ENCODE data around the gene HGF.

Gene HGF

DNA sequence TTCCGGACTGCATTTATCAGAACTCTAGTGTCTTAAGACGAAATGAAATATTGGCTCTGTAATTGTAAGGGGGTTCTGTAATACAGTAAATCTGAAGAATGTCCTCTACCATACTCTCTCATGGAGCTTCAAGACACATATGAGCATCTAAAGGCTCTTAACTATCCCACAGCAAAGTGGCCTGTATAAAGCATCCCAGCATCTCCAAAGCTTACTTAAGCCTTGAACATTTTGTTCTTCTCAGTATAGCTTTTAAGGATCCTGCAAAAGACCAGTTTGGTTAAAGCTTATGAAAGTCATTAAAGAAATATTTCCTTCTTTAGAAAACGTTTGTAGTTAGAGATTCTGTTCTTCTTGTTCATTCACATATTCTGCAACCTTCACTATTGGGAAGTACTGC is 75.1 kb downstream of the HGF start:
- Histone ChIP-seq H3K27ac (ENCODE audit: poor library complexity, severe bottlenecking) (no peak overlapping the region), H3K27me3 (ENCODE audit: insufficient read depth, poor library complexity, severe bottlenecking) (no peaks in the 10 kb centered on the region), H3K36me3 (ENCODE audit: low read depth) (no peaks in the 10 kb centered on the region), H3K9me3 (ENCODE audit: severe bottlenecking) (no peaks in the 10 kb centered on the region), H3K4me3 (ENCODE audit: severe bottlenecking) (no peak overlapping the region), H3K4me1 (ENCODE audit: insufficient read depth, poor library complexity, severe bottlenecking) (peaks cover 13% of the 10 kb centered on the region)
- TF ChIP-seq, protein P1, sequence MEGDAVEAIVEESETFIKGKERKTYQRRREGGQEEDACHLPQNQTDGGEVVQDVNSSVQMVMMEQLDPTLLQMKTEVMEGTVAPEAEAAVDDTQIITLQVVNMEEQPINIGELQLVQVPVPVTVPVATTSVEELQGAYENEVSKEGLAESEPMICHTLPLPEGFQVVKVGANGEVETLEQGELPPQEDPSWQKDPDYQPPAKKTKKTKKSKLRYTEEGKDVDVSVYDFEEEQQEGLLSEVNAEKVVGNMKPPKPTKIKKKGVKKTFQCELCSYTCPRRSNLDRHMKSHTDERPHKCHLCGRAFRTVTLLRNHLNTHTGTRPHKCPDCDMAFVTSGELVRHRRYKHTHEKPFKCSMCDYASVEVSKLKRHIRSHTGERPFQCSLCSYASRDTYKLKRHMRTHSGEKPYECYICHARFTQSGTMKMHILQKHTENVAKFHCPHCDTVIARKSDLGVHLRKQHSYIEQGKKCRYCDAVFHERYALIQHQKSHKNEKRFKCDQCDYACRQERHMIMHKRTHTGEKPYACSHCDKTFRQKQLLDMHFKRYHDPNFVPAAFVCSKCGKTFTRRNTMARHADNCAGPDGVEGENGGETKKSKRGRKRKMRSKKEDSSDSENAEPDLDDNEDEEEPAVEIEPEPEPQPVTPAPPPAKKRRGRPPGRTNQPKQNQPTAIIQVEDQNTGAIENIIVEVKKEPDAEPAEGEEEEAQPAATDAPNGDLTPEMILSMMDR (IDR thresholded peaks at IDR 0.05; ENCODE audit: poor library complexity, severe bottlenecking): no peak
- DNase-seq (ENCODE audit: low spot score) (no peak), ATAC-seq (ENCODE audit: low read depth) (no peak)

DNA sequence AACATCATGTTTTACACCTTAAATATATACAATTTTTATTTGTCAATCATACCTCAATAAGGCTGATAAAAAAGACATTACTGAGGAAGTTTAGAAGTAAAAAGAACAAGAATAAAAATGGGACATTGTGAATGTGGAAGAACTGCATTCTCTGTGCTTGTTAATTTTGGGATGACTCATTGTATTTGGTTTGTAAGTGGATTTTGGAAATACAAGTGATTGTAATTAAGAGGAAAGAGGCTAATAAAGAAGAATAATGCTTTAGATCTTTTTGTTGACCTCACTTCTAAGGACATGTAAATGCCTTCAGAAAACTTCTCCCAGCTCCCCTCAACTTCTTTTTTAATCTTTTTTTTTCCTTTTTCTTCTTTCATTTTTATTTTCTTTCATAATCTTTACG is 76.0 kb downstream of the HGF start:
- Histone ChIP-seq H3K27me3 (ENCODE audit: insufficient read depth, poor library complexity, severe bottlenecking) (no peaks in the 10 kb centered on the region), H3K36me3 (ENCODE audit: low read depth) (no peaks in the 10 kb centered on the region), H3K27ac (ENCODE audit: poor library complexity, severe bottlenecking) (no peak overlapping the region), H3K4me3 (ENCODE audit: severe bottlenecking) (no peak overlapping the region), H3K9me3 (ENCODE audit: severe bottlenecking) (no peaks in the 10 kb centered on the region), H3K4me1 (ENCODE audit: insufficient read depth, poor library complexity, severe bottlenecking) (peaks cover 13% of the 10 kb centered on the region)
- DNase-seq (ENCODE audit: low spot score): no peak
- no peak for ATAC-seq (ENCODE audit: low read depth)
- TF ChIP-seq, protein P1 (IDR thresholded peaks at IDR 0.05; ENCODE audit: poor library complexity, severe bottlenecking): no peak

DNA sequence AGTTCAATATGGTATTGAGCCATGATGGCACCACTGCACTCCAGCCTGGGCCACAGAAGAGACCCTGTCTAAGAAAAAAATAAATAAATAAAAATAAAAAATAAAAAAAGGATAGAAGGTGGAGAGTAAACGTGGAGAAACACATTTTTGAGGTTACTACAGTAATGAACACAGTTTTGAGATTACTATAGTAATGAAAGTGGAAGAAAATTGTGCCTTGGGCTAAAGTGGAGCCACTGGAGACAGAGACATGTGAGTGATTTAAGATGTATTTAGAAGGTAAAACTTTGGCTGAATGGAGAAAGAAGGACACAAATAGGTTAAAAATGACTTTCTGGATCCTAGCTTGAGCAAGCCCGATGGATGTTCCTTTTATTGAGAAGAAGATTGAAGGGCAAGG is 76.8 kb downstream of the HGF start:
- Histone ChIP-seq H3K27ac (ENCODE audit: poor library complexity, severe bottlenecking) (peak overlapping the region; percentile 26), H3K9me3 (ENCODE audit: severe bottlenecking) (no peaks in the 10 kb centered on the region), H3K27me3 (ENCODE audit: insufficient read depth, poor library complexity, severe bottlenecking) (no peaks in the 10 kb centered on the region), H3K4me3 (ENCODE audit: severe bottlenecking) (no peak overlapping the region), H3K4me1 (ENCODE audit: insufficient read depth, poor library complexity, severe bottlenecking) (peaks cover 13% of the 10 kb centered on the region), H3K36me3 (ENCODE audit: low read depth) (no peaks in the 10 kb centered on the region)
- ATAC-seq (ENCODE audit: low read depth) (no peak), DNase-seq (ENCODE audit: low spot score) (no peak)
- TF ChIP-seq, protein P1 (IDR thresholded peaks at IDR 0.05; ENCODE audit: poor library complexity, severe bottlenecking): no peak

DNA sequence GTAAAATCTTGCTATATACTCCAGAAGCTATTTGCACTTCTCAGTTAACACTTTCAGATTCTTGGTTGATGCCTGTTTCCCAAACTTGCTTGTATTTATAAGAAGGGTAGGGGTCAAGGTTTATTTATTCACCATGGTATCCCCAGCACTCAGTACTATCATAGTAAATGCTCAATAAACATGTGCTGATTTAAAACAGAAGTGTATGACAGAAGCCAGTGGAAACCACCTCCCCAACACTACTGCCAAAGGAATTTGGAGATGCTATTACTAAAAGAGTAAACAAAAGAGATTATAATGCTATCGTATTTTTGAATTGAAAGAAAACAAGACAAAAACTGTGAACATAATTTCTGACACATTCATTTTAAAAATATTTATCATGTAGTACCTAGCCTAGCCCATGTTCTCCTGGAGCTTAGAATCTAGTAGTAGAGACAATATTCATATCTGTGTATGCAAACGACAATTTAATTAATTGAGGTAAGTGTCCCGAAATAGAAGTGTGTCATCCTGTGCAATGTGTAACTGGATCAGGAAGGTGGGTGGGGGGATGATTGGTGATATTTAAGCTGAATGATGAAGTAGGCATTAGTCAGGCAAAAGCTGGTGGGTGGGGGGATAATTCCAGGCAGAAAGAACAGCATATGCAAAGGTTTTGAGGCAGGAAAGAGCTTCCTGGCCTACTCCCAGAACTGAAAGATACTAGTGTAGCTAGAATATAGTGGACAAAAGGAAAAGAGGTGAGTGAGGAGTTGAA is 77.5 kb downstream of the HGF start:
- no peak for DNase-seq (ENCODE audit: low spot score)
- Histone ChIP-seq H3K9me3 (ENCODE audit: severe bottlenecking) (no peaks in the 10 kb centered on the region), H3K4me1 (ENCODE audit: insufficient read depth, poor library complexity, severe bottlenecking) (peaks cover 13% of the 10 kb centered on the region), H3K27ac (ENCODE audit: poor library complexity, severe bottlenecking) (peak overlapping the region; percentile 26), H3K4me3 (ENCODE audit: severe bottlenecking) (no peak overlapping the region), H3K36me3 (ENCODE audit: low read depth) (no peaks in the 10 kb centered on the region), H3K27me3 (ENCODE audit: insufficient read depth, poor library complexity, severe bottlenecking) (no peaks in the 10 kb centered on the region)
- ATAC-seq (ENCODE audit: low read depth): peak; percentile 77
- TF ChIP-seq, protein P1 (IDR thresholded peaks at IDR 0.05; ENCODE audit: poor library complexity, severe bottlenecking): no peak

DNA sequence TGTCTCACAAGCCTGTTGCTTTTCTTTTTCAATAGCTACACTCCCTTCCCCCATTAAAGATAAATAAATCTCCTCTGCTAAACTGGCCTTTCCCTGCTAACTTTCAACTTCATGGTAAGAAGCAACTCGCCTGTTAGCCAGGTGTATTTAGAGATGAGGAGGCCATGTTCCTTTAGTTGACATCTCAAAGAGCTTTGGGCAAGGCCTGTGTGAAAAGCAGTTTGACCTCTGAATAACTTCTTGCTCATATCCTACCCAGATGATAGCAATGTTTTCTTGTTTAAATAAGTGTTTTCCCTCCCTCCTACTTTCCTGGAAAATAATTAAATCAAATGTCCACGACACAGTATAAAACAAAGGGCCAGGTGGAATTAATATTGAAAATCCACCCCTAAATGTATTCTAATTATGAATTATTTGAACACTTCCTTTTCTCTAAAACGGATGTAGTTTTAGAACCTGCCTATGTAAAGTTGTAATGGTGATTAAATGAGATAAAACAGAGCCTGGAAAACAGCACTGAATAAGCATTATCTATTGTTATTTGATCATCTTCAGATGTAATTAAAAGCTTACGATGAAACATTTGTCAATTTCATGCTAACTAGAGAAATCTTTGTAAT is 78.5 kb downstream of the HGF start:
- Histone ChIP-seq H3K36me3 (ENCODE audit: low read depth) (no peaks in the 10 kb centered on the region), H3K9me3 (ENCODE audit: severe bottlenecking) (no peaks in the 10 kb centered on the region), H3K4me1 (ENCODE audit: insufficient read depth, poor library complexity, severe bottlenecking) (peaks cover 13% of the 10 kb centered on the region), H3K27ac (ENCODE audit: poor library complexity, severe bottlenecking) (peak overlapping the region; percentile 26), H3K4me3 (ENCODE audit: severe bottlenecking) (no peak overlapping the region), H3K27me3 (ENCODE audit: insufficient read depth, poor library complexity, severe bottlenecking) (no peaks in the 10 kb centered on the region)
- DNase-seq (ENCODE audit: low spot score) (no peak), ATAC-seq (ENCODE audit: low read depth) (no peak)
- TF ChIP-seq, protein P1 (IDR thresholded peaks at IDR 0.05; ENCODE audit: poor library complexity, severe bottlenecking): no peak
